Measurements from ENCODE around the gene PBX4.

PBX4 gene

DNA sequence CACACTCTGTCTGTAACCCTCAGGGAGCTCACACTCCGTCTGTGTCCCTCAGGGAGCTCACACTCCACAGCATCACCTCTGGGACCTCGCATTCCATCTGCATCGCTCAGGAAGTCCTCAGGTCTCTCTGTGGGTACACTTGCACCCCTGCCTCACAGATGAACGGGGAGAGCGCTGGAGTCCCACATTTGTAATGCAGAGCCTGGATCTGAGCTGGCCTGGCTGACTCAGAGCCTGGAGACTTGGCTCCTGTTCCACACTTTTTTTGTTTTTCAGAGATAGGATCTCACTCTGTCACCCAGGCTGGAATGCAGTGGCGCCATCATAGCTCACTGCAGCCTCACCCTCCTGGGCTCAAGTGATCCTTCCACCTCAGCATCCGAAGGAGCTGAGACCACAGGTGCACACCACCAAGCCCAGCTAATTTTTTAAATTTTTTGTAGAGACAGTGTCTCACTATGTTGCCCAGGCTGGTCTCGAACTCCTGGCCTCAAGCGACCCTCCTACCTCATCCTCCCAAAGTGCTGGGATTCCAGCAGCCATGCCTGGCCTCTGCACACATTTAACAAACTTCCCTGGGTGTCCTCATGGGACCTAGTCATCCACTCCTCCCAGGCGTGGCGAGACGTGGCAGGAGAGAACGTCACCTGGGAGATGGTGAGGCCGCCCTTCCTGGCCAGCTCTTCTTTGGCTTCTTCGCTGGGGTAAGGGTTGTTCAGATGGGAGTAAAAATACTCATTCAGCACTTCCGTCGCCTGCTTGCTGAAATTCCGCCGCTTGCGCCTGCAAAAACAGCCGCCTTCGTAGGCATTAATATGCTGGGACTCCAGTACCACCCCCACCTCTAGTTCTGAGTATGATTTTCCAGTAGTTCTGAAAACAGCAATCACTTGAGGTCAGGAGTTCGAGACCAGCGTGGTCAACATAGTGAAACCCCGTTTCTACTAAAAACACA lies 49.4 kb downstream of the PBX4 start:
- no peak overlapping the region for H3K4me3 ChIP-seq (ENCODE audit: low read depth, low read length)
- TF ChIP-seq, protein P1, sequence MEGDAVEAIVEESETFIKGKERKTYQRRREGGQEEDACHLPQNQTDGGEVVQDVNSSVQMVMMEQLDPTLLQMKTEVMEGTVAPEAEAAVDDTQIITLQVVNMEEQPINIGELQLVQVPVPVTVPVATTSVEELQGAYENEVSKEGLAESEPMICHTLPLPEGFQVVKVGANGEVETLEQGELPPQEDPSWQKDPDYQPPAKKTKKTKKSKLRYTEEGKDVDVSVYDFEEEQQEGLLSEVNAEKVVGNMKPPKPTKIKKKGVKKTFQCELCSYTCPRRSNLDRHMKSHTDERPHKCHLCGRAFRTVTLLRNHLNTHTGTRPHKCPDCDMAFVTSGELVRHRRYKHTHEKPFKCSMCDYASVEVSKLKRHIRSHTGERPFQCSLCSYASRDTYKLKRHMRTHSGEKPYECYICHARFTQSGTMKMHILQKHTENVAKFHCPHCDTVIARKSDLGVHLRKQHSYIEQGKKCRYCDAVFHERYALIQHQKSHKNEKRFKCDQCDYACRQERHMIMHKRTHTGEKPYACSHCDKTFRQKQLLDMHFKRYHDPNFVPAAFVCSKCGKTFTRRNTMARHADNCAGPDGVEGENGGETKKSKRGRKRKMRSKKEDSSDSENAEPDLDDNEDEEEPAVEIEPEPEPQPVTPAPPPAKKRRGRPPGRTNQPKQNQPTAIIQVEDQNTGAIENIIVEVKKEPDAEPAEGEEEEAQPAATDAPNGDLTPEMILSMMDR (IDR thresholded peaks at IDR 0.05; ENCODE audit: low read depth, low read length), result no peak

DNA sequence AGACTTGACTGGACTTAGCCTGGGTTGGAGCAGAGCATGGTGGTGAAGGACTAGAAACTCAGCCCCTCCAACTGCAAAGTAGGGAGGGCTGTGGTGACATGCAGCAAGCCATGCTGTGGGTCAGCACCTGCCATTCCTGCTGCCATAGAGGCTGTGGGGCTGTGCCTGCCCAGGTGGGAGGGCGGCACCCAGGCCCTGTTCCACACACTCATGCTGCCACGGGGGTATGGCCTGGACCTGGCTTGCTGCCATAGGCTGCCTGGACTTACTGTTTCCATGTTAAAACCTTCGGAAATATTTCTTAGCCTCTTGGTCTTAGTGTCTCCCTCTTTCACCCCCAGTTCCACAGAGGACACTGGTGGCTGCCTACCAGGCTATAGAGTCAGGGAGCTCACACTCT lies 51.1 kb downstream of the PBX4 start:
- TF ChIP-seq, protein P1 (IDR thresholded peaks at IDR 0.05; ENCODE audit: low read depth, low read length), result no peak

DNA sequence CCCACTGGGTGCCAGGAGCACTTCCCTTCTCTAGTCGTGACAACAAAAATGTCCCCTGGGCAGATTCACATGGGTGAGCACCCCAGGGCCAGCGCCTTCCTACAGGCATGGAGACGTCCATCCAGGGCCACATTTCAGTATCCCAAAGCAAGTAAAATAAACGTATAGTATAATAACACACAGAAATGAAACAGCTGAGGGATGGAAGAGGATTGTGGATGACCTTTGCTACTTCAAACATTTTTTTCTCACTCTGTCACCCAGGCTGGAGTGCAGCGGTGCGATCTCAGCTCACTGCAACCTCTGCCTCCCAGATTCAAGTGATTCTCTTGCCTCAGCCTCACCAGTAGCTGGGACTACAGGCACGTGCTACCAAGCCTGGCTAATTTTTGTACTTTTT lies 52.2 kb downstream of the PBX4 start:
- TF ChIP-seq, protein P1 (IDR thresholded peaks at IDR 0.05; ENCODE audit: low read depth, low read length), result no peak
- H3K4me3 ChIP-seq (ENCODE audit: low read depth, low read length), result no peak overlapping the region

More for the DNA sequence above, 51.1 kb downstream of the PBX4 start:
- no peak overlapping the region for H3K4me3 ChIP-seq (ENCODE audit: low read depth, low read length)

DNA sequence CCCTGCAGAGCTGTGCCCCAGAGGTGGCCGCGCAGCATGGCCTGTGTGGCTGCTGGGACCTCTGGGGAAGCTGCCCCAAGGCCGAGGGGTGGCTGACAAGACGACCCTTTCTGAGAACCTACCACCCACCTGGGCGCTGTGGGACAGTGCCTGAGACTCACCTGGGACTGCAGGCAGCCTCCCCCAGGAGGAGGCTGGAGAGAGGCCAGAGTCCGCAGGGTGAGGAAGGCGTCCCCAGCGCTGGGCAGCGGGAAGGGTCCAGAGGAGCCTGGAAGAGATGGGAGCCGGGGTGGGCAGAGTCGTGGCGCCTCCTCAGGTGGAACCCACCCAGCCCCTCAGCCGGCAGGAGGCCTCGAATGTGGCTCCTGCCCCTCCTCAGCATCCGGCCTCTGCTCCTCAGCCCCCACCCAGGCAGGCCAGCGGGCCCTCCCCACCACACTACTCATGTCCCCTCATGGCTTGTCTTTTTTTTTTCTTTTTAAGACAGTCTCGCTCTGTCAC lies 55.1 kb downstream of the PBX4 start:
- H3K4me3 ChIP-seq (ENCODE audit: low read depth, low read length), result no peak overlapping the region
- TF ChIP-seq, protein P1 (IDR thresholded peaks at IDR 0.05; ENCODE audit: low read depth, low read length), result no peak

DNA sequence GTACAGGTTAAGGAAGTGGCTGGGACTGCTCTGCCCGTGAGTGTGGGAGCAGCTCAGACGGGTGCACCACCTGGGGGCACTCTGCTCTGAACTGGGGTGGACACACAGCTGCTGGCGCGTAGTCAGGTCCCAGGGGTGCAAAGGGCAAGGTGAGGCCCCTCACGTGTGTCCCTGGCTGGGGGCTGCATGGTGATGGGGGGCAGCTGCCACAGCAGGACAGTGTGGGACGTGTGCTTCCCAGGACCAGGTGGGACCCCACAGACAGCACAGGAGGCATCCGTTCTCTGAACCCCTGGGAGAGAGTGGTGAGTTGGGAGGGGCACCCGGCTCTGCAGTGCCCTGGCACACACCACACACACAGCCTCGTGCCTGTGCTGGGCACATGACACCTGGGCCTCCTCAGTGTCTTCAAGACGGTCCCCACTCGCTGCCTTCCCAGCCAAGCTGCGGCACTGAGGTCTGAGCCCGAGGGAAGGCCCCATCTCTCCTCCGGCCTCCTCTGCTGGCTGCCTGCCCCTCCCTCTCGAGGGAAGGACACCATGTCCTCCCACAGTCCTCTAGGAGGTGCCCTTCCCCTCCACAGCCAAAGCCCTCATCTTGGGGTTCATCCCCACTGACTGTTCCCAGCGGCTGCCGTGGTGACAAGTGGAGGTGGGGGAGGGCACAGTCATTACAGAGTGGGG lies 55.7 kb downstream of the PBX4 start:
- TF ChIP-seq, protein P1 (IDR thresholded peaks at IDR 0.05; ENCODE audit: low read depth, low read length), result no peak
- H3K4me3 ChIP-seq (ENCODE audit: low read depth, low read length), result no peak overlapping the region

DNA sequence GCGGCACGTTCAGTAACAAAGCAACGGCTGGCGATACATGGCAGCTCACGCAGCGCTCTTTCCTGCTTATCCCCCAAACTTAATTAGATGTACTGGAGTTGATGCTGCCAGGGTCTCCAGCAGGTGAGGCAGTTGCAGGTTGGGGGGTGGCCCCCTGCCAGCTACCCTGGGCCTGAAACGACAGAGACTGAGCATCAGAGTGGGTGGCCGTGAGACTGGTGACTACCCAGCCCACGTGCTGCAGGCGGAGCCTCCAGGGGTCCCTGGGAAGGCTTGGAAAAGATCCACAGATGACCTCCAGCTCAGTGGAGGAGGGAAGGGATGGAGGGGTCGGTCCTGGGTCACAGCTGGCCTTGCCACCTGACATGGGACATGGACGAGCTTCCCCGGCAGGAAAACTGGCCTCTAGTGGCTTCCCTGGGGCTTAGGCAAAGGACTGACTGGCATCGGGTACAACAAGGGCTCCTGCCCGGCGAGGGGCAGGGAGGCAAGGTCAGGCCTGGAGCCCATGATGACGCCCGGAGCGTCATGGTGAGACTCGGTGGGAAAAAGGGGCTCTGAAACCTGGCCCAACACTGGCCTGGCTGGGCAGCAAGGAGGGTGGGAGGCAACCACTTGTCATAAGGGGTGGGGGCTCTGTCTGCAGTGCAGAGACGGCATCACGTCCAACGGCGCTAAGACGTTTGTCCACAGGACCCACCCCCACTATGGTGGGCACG lies 56.4 kb downstream of the PBX4 start:
- H3K4me3 ChIP-seq (ENCODE audit: low read depth, low read length), result no peak overlapping the region
- TF ChIP-seq, protein P1 (IDR thresholded peaks at IDR 0.05; ENCODE audit: low read depth, low read length), result no peak

All from WI38 (cell line).